GM19099 (cell line): ENCODE measurements around the gene SHF.

ENCODE experiments used
- POLR2A ChIP-seq: IDR thresholded peaks from 3 replicates; pipeline ENCODE4 v1.6.1; 2011; ENCODE audit warnings: low read depth; ENCODE audit not compliant: insufficient read length; ENCODE audit errors: extremely low read depth

SHF gene

DNA sequence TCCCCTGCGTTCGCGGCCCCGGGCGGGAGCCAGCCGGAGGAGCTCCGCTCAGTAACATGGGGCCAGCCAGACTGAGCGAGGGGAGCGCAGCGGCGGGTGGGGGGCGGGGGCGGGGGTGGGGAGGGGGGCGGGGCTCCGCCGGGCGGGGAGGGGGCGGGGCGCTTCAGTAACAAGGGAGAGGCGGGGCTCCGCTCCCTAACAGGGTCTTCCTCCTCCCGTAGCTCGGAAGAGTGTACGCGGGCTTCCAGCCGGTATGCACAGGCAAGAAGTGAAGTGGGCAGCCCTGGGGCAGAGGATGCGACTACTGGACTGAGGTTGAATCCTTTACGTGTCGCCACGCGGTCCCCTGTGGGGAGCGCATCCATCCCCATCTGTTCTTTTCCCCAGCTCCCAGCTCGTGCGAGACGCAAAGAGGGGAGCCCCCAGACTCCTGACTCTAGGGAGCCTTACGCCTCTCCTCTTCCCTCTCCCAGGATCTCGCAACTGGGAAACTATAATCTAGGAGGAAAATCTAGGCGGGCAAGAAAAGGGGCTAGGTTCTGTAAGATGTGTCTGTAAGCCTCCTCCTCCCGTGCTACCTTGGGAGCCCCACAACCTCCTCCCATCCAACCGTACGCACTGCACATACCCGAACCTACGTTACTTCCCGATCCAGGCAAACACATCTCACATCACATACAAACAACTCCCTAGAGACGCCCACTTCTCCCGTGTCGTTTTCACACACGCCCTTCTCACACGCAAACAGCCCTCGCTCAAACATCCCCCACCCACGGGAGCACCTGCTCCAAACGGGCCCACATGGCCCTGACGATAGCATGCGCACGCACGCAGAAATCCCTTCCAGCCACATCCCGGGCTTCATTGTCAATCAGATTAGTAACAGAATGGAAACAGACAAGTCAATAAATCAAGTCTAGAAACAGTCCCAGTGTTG, at the start of gene SHF:
Gene SHF, minus strand, starts transcription at position 73 of the 937 bp plus-strand sequence. Its CDS starts 15 bp downstream, at position 58.
- TF ChIP-seq POLR2A = peak; percentile 40

GRCh38 chr15:45234562-45235235, 46.9 kb upstream of the SHF start:
- TF ChIP-seq POLR2A = no peak

GRCh38 chr15:45231864-45232562, 44.2 kb upstream of the SHF start:
- TF ChIP-seq POLR2A = no peak

DNA sequence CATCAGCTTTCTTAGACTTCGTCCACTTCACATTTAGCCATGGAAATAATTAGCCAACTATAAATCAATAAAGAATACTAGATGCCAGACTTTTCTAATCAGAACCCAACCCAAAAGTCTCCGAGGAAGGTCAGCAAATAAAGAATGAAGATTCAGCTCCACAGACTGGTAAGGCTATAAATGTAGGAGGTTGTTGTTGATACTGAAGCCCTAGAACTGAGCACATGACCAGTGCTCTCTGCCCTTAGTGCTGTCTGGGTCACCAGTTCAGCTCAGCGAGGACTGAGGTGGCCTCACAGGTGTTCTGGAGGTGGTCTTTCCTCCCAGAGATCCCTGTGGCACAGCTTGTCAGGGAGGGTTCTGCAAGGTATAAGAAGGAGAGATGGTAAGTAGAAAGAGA, 43.4 kb upstream of the SHF start:
- TF ChIP-seq POLR2A = no peak

- TF ChIP-seq POLR2A = no peak
These were observed 42.6 kb upstream of the SHF start for GRCh38 chr15:45230245-45230965.

- TF ChIP-seq POLR2A = no peak
These were observed 41.2 kb upstream of the SHF start for GRCh38 chr15:45228931-45229330.

GRCh38 chr15:45225506-45226273, 37.9 kb upstream of the SHF start:
- no peak for TF ChIP-seq POLR2A

DNA sequence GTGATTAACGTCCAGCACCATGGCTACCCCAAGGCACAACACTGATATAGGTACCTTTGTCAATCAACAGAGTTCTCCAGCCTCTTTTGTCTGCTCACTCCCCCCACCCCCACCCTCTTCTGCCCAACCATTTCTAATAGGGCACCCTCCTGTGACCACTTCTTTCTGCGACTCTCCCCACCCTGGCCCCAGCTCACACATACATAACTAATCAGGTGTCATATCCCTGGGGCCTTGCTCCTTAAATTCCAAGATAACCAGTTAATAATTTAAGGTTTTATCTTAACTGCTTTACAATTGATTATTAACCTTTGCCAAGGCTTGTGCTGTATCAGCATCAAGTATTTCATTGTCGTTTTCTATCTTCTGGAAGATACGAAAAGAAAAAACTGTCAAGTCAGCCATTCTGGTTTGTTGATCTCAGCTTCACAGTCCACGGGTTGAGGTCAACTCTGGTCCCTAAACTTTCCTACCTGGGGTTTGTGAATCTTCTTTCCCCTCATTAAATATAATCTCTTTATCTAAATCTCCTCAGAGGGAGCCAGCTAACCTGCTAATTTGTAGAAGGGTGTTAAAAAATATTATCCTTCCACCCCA, 37.0 kb upstream of the SHF start:
- TF ChIP-seq POLR2A = no peak

DNA sequence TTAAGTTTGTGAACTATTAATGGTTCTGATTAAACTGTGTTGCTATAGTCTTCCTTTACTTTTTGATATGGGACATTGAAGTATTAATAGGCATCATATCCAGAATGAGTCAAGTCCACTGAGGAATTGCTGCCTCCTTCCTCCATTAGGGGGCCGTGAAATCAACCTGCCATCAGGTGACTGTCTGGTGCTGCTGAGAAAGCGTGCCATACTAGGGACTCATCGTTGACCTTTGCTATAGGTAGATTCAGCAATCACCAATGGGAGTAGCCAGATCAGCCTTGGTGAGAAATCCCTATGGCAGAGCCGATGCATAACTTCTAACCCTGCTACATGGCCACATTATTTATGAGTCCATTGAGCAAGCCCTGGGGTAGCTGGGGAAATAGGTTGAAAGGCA, 34.2 kb upstream of the SHF start:
- no peak for TF ChIP-seq POLR2A

DNA sequence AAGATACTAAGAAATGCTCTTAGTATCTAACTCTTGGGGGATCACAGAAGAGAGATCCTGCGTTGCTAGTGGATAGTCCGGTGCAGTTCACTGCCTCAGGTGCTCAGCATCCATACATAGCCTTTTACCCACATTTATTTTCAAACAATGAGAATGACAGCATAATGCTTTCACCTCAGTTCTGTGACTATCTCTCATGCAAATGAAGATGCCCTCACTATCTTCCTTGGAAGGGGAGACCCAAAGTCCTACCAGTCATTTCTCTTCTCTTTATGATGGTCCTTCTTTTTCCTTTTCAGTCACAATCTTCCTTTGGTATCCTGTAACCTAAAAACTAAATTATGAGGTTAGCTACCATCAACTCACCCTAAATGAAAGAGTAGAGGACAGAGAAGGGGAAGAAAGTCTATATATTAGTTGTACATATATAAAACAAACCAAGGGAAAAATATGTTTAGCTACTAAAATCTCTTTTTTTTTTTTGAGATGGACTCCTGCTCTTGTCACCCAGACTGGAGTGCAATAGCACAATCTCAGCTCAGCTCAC, 33.4 kb upstream of the SHF start:
- TF ChIP-seq POLR2A = no peak

DNA sequence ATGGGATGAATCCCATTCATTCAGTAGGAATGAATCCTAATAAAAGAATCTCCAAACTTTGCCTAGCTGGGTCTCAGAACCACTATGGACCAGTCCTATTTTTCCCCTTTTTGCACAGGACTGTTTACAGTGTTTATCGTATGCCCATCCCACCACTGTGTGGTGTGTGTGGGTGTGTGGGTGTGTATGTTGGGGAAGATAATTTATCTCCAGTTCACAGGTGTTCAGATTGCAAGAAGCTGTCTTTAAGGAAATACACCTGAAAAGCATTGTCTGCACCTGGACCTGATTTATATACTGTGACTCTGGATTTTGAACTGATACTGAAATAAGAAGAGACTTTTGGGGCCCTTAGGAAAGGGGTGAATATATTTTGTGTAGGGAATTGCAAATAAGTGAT, 24.7 kb upstream of the SHF start:
- TF ChIP-seq POLR2A = no peak

DNA sequence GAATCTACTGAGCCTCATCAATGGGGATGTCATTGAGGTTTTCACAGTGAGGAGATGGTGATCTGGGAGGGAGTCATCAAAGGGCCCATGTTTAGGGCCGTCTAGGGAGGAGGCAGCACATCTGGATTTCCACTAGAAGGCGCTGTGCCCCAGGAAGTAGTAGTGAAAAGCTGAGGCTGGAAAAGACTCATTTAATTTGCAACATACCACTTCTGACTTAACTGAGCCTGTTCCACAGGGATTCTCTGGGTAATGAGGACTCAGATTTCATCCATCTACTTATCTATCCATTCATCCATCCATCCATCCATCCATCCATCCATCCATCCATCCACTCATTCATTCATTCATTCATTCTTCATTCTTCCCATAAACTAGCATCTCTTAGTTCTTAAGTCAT, 17.4 kb upstream of the SHF start:
- TF ChIP-seq POLR2A = no peak

DNA sequence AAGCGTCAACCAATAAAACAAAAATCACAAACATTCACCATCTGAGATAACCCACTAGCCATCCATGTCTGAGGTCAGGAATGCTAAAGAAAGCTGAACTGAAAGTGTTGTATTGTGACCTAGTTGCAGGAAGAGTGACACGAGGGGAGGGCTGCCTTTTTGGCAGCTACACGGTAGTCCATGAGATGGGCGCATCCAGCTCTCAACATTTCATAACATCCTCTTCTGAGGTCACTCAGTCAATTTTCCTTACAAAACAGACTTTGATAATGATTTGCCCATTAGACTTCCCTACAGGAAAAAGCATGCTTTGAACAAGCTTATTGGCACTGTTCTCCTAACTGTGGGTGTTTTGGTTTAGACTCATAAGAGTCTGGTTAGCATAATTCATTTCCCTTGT, 15.4 kb upstream of the SHF start:
- TF ChIP-seq POLR2A = no peak
